Dermis blood vessel endothelial cell (primary cell): ENCODE measurements around the gene TSPEAR. TPM values are rescaled to one million over a fixed set of nuclear protein-coding genes. Genes with fewer than 3 reads are reported as not detected.
A peak's percentile ranks its signal among the peaks of the same experiment; 100 is the strongest.

ENCODE experiments used
- DNase-seq: peaks from one replicate; pipeline ENCODE4 v3.0.0; 2010
- total RNA-seq: library from RNA; depleted of rRNA; stranded (reverse); fragments of >200 nt; gene quantifications from 2 replicates; pipeline ENCODE4 v1.2.3, GENCODE V29; 2014

Gene TSPEAR
- total RNA-seq, result 0.47 and 1.0 TPM in 2 replicates

GRCh38 chr21:44711327-44712202 is at the start of gene TSPEAR:
Gene TSPEAR (minus strand): TSS chr21:44711572. CDS start chr21:44711514, 58 bp downstream.
- DNase-seq, result no peak

- DNase-seq, result no peak
Observed at GRCh38 chr21:44760376-44760775, 49.0 kb upstream of the TSPEAR start.

- DNase-seq, result no peak
Observed at GRCh38 chr21:44759628-44760285, 48.4 kb upstream of the TSPEAR start.

- DNase-seq, result no peak
Observed at GRCh38 chr21:44758781-44759627, 47.6 kb upstream of the TSPEAR start.

- DNase-seq, result no peak
Observed at GRCh38 chr21:44758141-44758561, 46.8 kb upstream of the TSPEAR start.

- DNase-seq, result no peak
Observed at GRCh38 chr21:44757731-44758130, 46.4 kb upstream of the TSPEAR start.

- DNase-seq, result no peak
Observed at GRCh38 chr21:44756423-44757185, 45.2 kb upstream of the TSPEAR start.

GRCh38 chr21:44755227-44755626 is 43.9 kb upstream of the TSPEAR start:
- peak; percentile 90 for DNase-seq

- DNase-seq, result no peak
Observed at GRCh38 chr21:44753357-44753756, 42.0 kb upstream of the TSPEAR start.

- DNase-seq, result peak; percentile 67
Observed at GRCh38 chr21:44752671-44753235, 41.4 kb upstream of the TSPEAR start.

GRCh38 chr21:44751799-44752636 is 40.6 kb upstream of the TSPEAR start:
- no peak for DNase-seq

GRCh38 chr21:44751186-44751798 is 39.9 kb upstream of the TSPEAR start:
- no peak for DNase-seq

- DNase-seq, result peak; percentile 28
Observed at GRCh38 chr21:44750675-44751025, 39.3 kb upstream of the TSPEAR start.

GRCh38 chr21:44749759-44750674 is 38.6 kb upstream of the TSPEAR start:
- DNase-seq, result no peak

GRCh38 chr21:44749116-44749758 is 37.9 kb upstream of the TSPEAR start:
- DNase-seq, result no peak

GRCh38 chr21:44748621-44749020 is 37.2 kb upstream of the TSPEAR start:
- no peak for DNase-seq

- DNase-seq, result peak; percentile 45
Observed at GRCh38 chr21:44742418-44743153, 31.2 kb upstream of the TSPEAR start.

GRCh38 chr21:44741921-44742320 is 30.5 kb upstream of the TSPEAR start:
- no peak for DNase-seq
